Keratinocyte (primary cell): ENCODE results near the gene MRPL50. TPM values are rescaled to one million over a fixed set of nuclear protein-coding genes. Genes with fewer than 3 reads are reported as not detected.

Experiments used
- DNase-seq: peaks from one replicate; pipeline ENCODE4 v3.0.0-alpha.2; 2011; ENCODE audit warnings: low read depth, missing footprints, low spot score
- FAIRE-seq: peaks from 2 replicates; lab custom pipeline; 2011; peaks lifted over from hg19 to GRCh38; lab: Jason Lieb, UNC
- H2AFZ ChIP-seq: 2 replicates; pipeline ENCODE4 v1.6.0; 2012; ENCODE audit warnings: low read length, control low read depth, inconsistent platforms; ENCODE audit not compliant: control insufficient read depth
- H3K27ac ChIP-seq: 2 replicates; pipeline ENCODE4 v1.5.1; 2011; ENCODE audit warnings: low read length; ENCODE audit not compliant: control insufficient read depth, insufficient read depth
- H3K27me3 ChIP-seq: 3 replicates; pipeline ENCODE4 v1.6.0; 2011; ENCODE audit warnings: low read length; ENCODE audit not compliant: control insufficient read depth, insufficient read depth; ENCODE audit errors: extremely low read depth
- H3K36me3 ChIP-seq, 2 experiments: 2 replicates in 1 of 2; 3 replicates in 1 of 2; pipeline ENCODE4 v1.5.1; 2011; ENCODE audit warnings: low read length in 2 of 2, mild to moderate bottlenecking in 1 of 2; ENCODE audit not compliant: control insufficient read depth in 2 of 2, insufficient read depth in 2 of 2; ENCODE audit errors: extremely low read depth in 1 of 2
- H3K4me1 ChIP-seq: 3 replicates; pipeline ENCODE4 v1.5.1; 2011; ENCODE audit warnings: low read length; ENCODE audit not compliant: control insufficient read depth, insufficient read depth; ENCODE audit errors: extremely low read depth
- H3K4me2 ChIP-seq: 3 replicates; pipeline ENCODE4 v1.6.0; 2011; ENCODE audit warnings: low read depth, low read length; ENCODE audit not compliant: control insufficient read depth, insufficient read depth; ENCODE audit errors: extremely low read depth
- H3K4me3 ChIP-seq, 3 experiments: fragments of 200-600 bp in 1 of 3; sonication (generic) in 1 of 3; 2 replicates in 2 of 3; 3 replicates in 1 of 3; pipeline ENCODE4 v1.5.1; 2011 to 2016; ENCODE audit warnings: low read length in 3 of 3, mild to moderate bottlenecking in 3 of 3, control low read depth in 2 of 3, inconsistent platforms in 1 of 3, low read depth in 1 of 3, mixed read lengths in 1 of 3, mixed run types in 1 of 3, moderate library complexity in 1 of 3; ENCODE audit not compliant: control insufficient read depth in 2 of 3, insufficient read depth in 2 of 3; ENCODE audit errors: extremely low read depth in 1 of 3
- H3K79me2 ChIP-seq: 2 replicates; pipeline ENCODE4 v1.6.0; 2012; ENCODE audit warnings: low read length; ENCODE audit not compliant: control insufficient read depth, insufficient read depth
- H3K9ac ChIP-seq: 3 replicates; pipeline ENCODE4 v1.6.0; 2011; ENCODE audit warnings: low read length; ENCODE audit not compliant: control insufficient read depth, insufficient read depth; ENCODE audit errors: extremely low read depth
- H3K9me1 ChIP-seq: 3 replicates; pipeline ENCODE4 v1.6.0; 2011; ENCODE audit warnings: low read length; ENCODE audit not compliant: control insufficient read depth, insufficient read depth; ENCODE audit errors: extremely low read depth
- H3K9me3 ChIP-seq: 2 replicates; pipeline ENCODE4 v1.5.1; 2012; ENCODE audit warnings: low read depth, low read length; ENCODE audit not compliant: control insufficient read depth
- H4K20me1 ChIP-seq: 3 replicates; pipeline ENCODE4 v1.6.0; 2011; ENCODE audit warnings: low read length; ENCODE audit not compliant: control insufficient read depth, insufficient read depth; ENCODE audit errors: extremely low read depth
- EZH2 ChIP-seq: IDR thresholded peaks from one replicate; pipeline ENCODE4 v1.6.1; 2012; ENCODE audit warnings: inconsistent platforms, mild to moderate bottlenecking, low read length, moderate library complexity
- dilution Hi-C: fragments of 300-500 bp; cut with MboI; formaldehyde crosslinking; loops from one replicate; pipeline ENCODE4 v1.7.0; 2020; ENCODE audit warnings: low sequenced_read_pairs; ENCODE audit not compliant: extremely low pct_ligation_motif_present
- polyA plus RNA-seq, 5 experiments: library from polyadenylated mRNA; depleted of rRNA in 3 of 5; stranded (reverse) in 3 of 5; stranded (forward) in 1 of 5; unstranded in 1 of 5; fragments of >200 nt; gene quantifications; 1 replicate in 1 of 5; 2 replicates in 3 of 5; 3 replicates in 1 of 5; pipeline versions ENCODE4 v1.2.1 to v1.2.3, GENCODE V29; 2011 to 2012; ENCODE audit warnings: missing spikeins in 2 of 5, low read depth in 1 of 5, low replicate concordance in 1 of 5
- TF ChIP-seq, protein P1 (sequence below), 3 experiments: IDR thresholded peaks in 1 of 3; conservative IDR thresholded peaks in 1 of 3; optimal IDR thresholded peaks in 1 of 3; 2 replicates in 2 of 3; 3 replicates in 1 of 3; pipeline versions ENCODE3 to v1.5.1; 2011; ENCODE audit warnings: low read length in 3 of 3, mild to moderate bottlenecking in 3 of 3, moderate library complexity in 2 of 3, control low read depth in 1 of 3, inconsistent platforms in 1 of 3; ENCODE audit not compliant: insufficient read depth in 2 of 3; ENCODE audit errors: extremely low read depth in 1 of 3

MRPL50 gene
- polyA plus RNA-seq, 1 donor (not counting 4 experiments of a cell fraction or from before 2014, with no cell fraction given): 24.0 TPM

DNA sequence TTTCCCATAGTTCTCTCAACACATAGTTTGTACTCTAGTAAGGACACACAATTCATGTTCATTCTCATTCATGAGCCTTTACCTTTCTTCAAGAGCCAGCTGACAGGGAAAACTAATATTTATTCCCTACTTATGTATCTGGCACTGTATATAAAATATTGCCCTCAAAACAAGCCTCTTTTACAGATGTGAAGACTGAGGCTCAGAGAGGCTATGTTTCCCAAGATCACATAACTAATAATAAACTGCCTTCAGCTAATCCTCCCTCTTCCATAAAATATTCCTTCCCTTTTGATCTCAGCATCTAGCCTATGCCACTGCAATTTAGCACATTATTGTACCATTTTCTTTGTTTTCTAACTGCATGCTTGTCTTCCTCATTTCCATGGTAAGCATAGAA lies 19.0 kb upstream of the MRPL50 start:
- no peak for FAIRE-seq
- H3K9ac ChIP-seq: no peak overlapping the region
- dilution Hi-C loops: no loop called here

DNA sequence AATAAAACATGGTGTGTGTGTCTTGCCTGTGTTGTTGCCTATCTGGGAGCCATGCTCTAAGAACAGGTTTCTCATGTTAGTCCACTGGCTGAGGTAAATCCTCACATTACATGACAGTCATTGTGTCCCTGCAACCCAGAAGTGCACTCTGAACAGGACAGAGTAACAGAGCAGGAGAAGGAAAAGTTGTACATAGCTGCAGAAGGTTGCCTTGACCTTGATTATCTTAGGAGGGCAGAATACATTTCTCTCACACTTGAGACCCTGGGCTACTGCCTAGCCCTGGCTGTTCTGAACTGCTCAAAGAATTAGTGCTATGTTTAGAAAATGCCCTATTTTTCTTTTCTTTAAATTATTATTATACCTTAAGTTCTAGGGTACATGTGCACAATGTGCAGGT lies 17.2 kb upstream of the MRPL50 start:
- Histone ChIP-seq H3K4me3 (no peak overlapping the region), H2AFZ (no peak overlapping the region), H3K9me1 (no peaks in the 10 kb centered on the region), H3K36me3 (no peaks in the 10 kb centered on the region), H3K9me3 (peaks cover 2% of the 10 kb centered on the region), H3K4me2 (no peak overlapping the region), H3K79me2 (no peaks in the 10 kb centered on the region), H3K27me3 (no peaks in the 10 kb centered on the region), H3K27ac (no peak overlapping the region), H4K20me1 (no peaks in the 10 kb centered on the region), H3K4me1 (no peaks in the 10 kb centered on the region), H3K9ac (no peak overlapping the region)
- dilution Hi-C loops: no loop called here
- no peak for FAIRE-seq
- no peak for DNase-seq
- no peak for TF ChIP-seq EZH2
- TF ChIP-seq, protein P1, sequence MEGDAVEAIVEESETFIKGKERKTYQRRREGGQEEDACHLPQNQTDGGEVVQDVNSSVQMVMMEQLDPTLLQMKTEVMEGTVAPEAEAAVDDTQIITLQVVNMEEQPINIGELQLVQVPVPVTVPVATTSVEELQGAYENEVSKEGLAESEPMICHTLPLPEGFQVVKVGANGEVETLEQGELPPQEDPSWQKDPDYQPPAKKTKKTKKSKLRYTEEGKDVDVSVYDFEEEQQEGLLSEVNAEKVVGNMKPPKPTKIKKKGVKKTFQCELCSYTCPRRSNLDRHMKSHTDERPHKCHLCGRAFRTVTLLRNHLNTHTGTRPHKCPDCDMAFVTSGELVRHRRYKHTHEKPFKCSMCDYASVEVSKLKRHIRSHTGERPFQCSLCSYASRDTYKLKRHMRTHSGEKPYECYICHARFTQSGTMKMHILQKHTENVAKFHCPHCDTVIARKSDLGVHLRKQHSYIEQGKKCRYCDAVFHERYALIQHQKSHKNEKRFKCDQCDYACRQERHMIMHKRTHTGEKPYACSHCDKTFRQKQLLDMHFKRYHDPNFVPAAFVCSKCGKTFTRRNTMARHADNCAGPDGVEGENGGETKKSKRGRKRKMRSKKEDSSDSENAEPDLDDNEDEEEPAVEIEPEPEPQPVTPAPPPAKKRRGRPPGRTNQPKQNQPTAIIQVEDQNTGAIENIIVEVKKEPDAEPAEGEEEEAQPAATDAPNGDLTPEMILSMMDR (optimal IDR thresholded peaks at IDR 0.05 in 1 of 3, IDR thresholded peaks at IDR 0.05 in 1 of 3, conservative IDR thresholded peaks at IDR 0.05 in 1 of 3; ENCODE audit: extremely low read depth in 1 of 3, insufficient read depth in 2 of 3, low read length in 3 of 3): no peak

More for the DNA sequence above, 19.0 kb upstream of the MRPL50 start:
- Histone ChIP-seq H3K9me3 (no peaks in the 10 kb centered on the region), H3K9me1 (no peaks in the 10 kb centered on the region), H3K79me2 (no peaks in the 10 kb centered on the region), H3K27ac (no peak overlapping the region), H4K20me1 (no peaks in the 10 kb centered on the region), H3K27me3 (no peaks in the 10 kb centered on the region), H2AFZ (no peak overlapping the region), H3K4me1 (no peaks in the 10 kb centered on the region), H3K36me3 (no peaks in the 10 kb centered on the region), H3K4me3 (no peak overlapping the region), H3K4me2 (no peak overlapping the region)
- no peak for DNase-seq
- no peak for TF ChIP-seq EZH2
- TF ChIP-seq, protein P1 (optimal IDR thresholded peaks at IDR 0.05 in 1 of 3, IDR thresholded peaks at IDR 0.05 in 1 of 3, conservative IDR thresholded peaks at IDR 0.05 in 1 of 3; ENCODE audit: extremely low read depth in 1 of 3, insufficient read depth in 2 of 3, low read length in 3 of 3): no peak
